ENCODE results near the gene RETREG3.
A peak's percentile ranks its signal among the peaks of the same experiment; 100 is the strongest.
"Not testable (repeated sequence)": the region's sequence is repeated elsewhere in the genome, so short reads cannot be mapped to it uniquely, and the experiment has no call there.

The RETREG3 gene

GRCh38 chr17:42568341-42569111 is 40.6 kb downstream of the RETREG3 start:
- no peak for DNase-seq

DNA sequence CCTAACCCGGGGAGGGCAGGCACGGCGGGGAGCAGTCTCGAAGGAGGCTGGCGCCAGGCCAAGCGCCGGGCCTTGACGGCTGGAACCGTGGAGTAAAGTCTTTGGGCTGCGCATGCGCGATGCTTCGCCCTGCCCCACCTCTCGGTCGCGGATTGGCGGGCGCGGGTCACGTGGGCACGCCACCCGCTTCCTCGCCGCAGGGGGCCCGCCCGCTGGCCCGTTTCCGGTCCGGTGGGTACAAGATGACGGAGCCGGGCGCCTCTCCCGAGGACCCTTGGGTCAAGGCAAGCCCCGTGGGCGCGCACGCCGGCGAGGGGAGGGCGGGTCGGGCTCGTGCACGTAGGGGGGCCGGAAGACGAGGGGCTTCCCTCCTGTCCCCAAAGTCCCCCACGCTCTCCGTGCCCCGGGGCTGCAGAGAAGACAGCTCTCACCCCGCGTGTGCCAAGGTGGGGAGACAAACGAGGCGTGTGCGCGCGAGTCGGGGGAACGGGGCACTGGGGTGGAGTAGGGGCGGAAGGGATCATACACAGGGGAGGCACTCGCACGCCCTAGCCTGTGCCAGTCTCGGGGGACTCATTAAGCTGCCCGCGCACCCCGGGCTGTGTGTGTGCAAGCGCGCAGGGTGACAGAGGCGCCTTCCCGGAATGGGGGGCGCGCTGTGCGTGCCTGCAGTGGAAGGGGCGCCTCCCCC is 42.1 kb downstream of the RETREG3 start, which contains the start of gene MLX:
Gene MLX, plus strand, starts transcription at position 218 of the 691 bp plus-strand sequence. Its CDS starts 25 bp downstream, at position 243.
- peak; percentile 61 for DNase-seq

DNA sequence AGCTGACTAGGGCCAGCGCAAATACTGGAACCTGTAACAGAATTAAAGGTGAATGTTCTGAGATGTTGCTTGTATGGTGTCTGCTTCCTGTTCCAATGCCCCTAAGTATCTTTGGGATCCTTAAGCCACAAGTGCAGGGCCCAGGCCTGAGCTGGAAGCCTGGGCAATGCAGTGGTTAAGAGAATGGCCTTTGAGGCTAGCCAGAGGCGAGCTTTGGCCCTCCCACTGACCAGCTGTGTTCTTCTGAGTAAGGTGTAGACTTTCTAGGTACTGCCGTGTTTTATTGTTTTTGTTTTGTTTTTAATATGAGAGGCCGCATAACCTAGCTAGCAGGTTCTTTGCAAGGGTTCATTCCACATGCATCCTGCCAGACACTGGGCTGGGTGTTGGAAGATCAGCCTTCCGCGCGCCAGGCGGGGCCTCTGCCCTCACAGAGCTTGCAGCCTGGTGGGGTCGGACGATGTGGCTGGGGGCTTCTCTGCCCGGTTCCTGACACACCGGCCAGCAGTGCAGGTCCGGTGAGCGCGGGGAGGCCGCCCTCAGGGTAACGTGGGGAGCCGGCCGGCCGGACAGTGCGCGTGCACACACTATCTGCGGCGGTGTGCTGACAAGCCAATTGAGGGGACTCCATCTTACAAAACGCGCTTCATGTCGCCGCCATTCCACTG is 42.8 kb downstream of the RETREG3 start:
- no peak for DNase-seq

GRCh38 chr17:42565523-42566214 is 43.5 kb downstream of the RETREG3 start:
- no peak for DNase-seq

GRCh38 chr17:42564815-42565522 is 44.2 kb downstream of the RETREG3 start:
- DNase-seq: no peak

GRCh38 chr17:42563950-42564349 is 45.2 kb downstream of the RETREG3 start:
- no peak for DNase-seq

- DNase-seq: no peak
Observed at GRCh38 chr17:42563543-42563942, 45.6 kb downstream of the RETREG3 start.

- no peak for DNase-seq
Observed at GRCh38 chr17:42563143-42563509, 46.0 kb downstream of the RETREG3 start.

DNA sequence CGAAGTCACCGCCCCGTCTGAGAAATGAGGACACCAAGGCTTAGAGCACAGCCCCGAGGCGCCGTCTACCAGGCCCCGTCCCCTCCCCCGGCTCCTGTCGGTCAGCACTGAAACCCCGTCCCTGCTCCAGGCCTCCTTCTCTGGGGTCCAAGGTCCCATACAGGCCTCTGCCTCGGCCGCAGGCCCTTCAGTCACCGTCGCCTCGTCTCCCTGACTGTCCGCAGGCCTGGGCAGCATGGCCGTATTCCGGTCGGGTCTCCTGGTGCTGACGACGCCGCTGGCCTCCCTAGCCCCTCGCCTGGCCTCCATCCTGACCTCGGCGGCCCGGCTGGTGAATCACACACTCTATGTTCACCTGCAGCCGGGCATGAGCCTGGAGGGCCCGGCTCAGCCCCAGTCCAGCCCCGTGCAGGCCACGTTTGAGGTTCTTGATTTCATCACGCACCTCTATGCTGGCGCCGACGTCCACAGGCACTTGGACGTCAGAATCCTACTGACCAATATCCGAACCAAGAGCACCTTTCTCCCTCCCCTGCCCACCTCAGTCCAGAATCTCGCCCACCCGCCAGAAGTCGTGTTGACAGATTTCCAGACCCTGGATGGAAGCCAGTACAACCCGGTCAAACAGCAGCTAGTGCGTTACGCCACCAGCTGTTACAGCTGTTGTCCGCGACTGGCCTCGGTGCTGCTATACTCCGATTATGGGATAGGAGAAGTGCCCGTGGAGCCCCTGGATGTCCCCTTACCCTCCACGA is 46.6 kb downstream of the RETREG3 start:
- no peak for DNase-seq

- DNase-seq: peak; percentile 84
Observed at GRCh38 chr17:42561897-42562387, 47.2 kb downstream of the RETREG3 start, which contains the start of gene COASY. Gene COASY (plus strand): TSS chr17:42562148. CDS start chr17:42562623, 475 bp downstream.

DNA sequence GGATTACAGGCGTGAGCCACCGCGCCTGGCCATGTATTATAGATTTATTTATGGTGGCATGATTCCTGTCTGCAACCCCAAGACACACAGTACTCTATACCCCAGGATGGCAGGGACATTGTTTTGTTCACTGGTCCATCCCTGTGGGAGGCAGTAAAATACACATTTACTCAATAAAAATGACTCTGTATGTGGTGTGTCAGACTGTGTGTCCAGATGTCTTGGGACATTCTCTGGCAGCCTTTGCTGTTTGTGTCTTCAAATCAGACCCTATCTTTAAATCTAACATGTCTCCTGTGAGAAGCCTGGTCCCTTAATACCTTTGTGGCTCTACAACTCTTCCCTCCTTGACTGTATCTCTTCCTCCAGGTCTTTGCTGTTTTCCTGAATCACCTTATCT is 48.9 kb downstream of the RETREG3 start:
- DNase-seq: no peak

DNA sequence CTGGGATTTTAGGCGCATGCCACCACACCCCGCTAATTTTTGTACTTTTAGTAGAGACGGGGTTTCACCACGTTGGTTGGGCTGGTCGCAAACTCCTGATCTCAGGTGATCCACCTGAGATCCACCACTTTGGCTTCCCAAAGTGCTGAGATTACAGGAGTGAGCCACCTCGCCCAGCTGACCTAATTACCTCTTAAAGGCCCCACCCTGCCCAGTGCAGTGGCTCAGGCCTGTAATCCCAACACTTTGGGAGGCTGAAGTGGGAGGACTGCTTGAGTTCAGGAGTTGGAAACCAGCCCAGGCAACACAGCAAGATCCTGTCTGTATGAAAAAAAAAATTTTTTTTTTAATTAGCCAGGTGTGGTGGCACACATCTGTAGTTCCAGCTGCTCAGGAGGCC is 50.1 kb downstream of the RETREG3 start:
- DNase-seq: no peak

- not testable (repeated sequence) for DNase-seq
Observed at GRCh38 chr17:42555961-42556617, 53.1 kb downstream of the RETREG3 start.

DNA sequence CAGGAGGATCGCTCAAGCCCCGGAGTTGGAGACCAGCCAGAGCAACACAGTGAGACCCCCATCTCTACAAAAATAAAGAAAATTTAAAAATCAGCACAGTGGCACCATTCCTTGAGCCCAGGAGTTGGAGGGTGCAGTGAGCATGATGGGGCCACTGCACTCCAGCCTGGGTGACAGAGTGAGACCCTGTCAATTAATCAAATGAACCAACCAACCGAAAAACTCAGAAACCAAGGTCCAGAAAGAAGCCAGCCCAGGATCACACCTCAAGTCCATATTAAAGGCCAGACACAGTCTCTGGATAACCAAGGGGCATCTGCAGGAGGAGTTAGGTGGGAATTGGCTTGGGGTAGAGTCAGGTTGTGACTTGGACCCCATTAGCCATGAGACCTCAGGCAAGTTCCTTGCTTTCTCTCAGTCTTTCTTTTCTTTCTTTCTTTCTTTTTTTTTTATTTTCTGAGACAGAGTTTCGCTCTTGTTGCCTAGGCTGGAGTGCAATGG is 54.0 kb downstream of the RETREG3 start:
- DNase-seq: no peak

DNA sequence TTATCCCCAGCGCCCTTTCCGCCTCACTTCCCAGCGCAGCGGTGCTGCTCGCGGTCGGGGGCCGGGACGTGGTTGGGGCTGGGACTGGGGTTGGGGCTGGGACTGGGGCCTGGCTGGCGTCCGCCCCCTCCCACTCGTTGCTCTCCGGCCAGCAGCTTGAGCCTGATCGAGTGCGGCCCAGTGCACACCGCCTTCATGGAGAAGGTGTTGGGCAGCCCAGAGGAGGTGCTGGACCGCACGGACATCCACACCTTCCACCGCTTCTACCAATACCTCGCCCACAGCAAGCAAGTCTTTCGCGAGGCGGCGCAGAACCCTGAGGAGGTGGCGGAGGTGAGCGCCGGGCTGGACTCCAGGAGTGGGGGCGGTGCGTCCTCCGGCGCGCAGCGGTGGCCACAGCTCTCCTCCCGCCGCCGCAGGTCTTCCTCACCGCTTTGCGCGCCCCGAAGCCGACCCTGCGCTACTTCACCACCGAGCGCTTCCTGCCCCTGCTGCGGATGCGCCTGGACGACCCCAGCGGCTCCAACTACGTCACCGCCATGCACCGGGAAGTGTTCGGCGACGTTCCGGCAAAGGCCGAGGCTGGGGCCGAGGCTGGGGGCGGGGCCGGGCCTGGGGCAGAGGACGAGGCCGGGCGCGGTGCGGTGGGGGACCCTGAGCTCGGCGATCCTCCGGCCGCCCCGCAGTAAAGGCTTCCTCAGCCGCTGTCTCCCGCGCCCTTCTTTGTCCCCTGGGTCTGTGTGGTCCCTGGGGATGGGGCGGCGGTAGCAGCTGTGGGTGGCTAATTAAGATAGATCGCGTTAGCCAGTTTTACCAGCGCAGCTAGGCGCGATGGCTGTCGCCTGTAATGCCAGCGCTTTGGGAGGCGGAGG is 54.7 kb downstream of the RETREG3 start:
- DNase-seq: no peak

DNA sequence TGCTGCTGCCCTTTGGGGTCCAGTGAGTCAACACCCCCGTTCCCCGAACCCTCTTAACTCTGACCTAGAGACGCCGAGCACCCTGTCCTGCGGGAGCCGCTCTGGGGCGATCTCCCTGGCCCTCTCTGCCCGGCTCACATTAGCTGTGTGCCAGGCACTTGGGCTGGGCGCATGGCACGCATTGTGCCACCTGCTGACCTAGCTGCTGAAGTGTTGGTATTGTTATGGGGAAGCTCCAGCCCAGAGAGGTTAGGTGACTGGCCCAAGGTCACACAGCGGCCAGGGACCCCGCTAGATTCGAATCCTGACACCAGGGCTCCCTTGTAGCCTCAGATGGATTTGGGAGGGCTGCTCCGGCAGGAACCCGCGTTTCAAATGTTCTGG is 55.3 kb downstream of the RETREG3 start:
- no peak for DNase-seq

- no peak for DNase-seq
Observed at GRCh38 chr17:42553161-42553818, 55.9 kb downstream of the RETREG3 start.

DNA sequence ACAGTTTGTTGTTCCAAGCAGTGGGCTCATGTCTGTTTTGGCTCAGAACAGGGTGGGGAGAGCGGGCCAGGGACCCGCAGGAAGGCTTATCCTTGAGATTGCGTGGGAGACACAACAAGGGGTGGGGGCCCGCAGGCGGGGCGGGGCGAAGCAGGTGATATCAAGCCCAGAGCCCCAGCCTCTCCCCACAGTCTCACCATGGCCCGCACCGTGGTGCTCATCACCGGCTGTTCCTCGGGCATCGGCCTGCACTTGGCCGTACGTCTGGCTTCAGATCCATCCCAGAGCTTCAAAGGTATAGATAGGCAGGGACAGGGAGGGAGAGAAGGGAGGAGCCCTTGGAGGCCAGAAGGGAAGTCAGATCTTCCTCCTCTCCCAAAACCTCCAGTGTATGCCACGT is 56.4 kb downstream of the RETREG3 start, which contains the start of gene HSD17B1:
Gene HSD17B1, plus strand, starts transcription at position 188 of the 400 bp plus-strand sequence. Its CDS starts 11 bp downstream, at position 199.
- not testable (repeated sequence) for DNase-seq
